ENCODE results near the gene SOX2.

SOX2 gene

DNA sequence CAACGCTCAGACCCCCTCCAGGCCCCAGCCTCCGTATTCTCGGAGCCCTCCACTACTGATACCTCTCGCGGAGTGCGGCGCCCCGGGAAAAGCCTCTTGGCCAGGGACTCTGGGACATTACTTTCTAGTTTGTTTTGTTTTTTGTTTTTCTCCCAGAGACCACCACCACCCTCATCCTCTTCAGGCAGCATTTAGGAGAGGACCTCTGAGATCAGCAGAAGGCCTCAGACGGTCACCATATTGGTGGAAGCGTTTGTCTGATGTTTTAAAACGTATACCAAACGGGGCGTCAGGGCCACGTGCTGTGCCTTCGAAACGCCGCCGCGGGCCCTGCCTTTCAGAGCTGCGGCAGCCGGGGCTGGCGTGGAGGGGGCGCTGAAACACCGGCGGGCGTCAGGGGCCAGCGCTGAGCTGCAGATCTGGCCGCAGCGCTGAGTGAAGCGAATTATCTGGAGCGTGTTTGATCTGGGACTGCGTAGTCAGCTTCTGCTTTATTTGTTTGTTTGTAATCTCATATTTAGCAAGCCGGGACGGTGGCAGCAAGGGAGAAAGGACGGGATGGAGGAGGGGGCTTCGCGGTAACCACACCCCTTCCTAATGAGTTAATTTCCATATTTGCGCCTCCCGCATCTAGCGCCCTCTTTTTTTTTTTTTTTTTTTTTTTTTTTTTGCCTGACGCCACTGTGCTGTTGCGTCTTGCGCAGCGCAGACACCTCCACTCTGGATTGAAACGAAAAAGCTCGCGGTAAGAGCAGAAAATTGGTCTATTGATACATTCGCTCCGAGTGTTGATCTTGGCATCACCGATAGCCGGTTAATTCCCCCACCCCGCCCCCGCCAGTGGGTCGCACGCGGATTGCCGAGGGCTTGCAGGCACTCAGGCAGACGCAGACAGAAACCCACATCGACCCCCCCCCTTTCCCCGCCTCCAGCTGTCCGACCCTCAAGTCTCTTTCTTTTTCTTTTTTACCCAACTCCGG is 14.9 kb downstream of the SOX2 start:
- Histone ChIP-seq H3K27me3 (ENCODE audit: low read length) (no peaks in the 10 kb centered on the region), H2AFZ (ENCODE audit: low read depth, low read length, severe bottlenecking) (no peak overlapping the region), H3K4me3 (ENCODE audit: insufficient read depth, low read length, poor library complexity, severe bottlenecking) (no peak overlapping the region), H3K9ac (ENCODE audit: low read length) (no peak overlapping the region), H3K9me2 (replicated peaks; ENCODE audit: insufficient read depth, low read length) (no peaks in the 10 kb centered on the region), H3K36me3 (ENCODE audit: low read length) (no peaks in the 10 kb centered on the region), H3K27ac (ENCODE audit: low read depth, low read length) (no peak overlapping the region), H4K20me1 (ENCODE audit: low read depth, low read length) (no peaks in the 10 kb centered on the region), H3K9me3 (ENCODE audit: insufficient read depth, low read length) (no peaks in the 10 kb centered on the region), H3K4me2 (ENCODE audit: low read depth, low read length, poor library complexity, severe bottlenecking) (peak overlapping the region; percentile 14), H3F3A (ENCODE audit: insufficient read depth) (no peaks in the 10 kb centered on the region), H3K79me2 (ENCODE audit: insufficient read depth, low read length) (no peaks in the 10 kb centered on the region)
- TF ChIP-seq, protein P1, sequence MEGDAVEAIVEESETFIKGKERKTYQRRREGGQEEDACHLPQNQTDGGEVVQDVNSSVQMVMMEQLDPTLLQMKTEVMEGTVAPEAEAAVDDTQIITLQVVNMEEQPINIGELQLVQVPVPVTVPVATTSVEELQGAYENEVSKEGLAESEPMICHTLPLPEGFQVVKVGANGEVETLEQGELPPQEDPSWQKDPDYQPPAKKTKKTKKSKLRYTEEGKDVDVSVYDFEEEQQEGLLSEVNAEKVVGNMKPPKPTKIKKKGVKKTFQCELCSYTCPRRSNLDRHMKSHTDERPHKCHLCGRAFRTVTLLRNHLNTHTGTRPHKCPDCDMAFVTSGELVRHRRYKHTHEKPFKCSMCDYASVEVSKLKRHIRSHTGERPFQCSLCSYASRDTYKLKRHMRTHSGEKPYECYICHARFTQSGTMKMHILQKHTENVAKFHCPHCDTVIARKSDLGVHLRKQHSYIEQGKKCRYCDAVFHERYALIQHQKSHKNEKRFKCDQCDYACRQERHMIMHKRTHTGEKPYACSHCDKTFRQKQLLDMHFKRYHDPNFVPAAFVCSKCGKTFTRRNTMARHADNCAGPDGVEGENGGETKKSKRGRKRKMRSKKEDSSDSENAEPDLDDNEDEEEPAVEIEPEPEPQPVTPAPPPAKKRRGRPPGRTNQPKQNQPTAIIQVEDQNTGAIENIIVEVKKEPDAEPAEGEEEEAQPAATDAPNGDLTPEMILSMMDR (IDR thresholded peaks at IDR 0.05; ENCODE audit: insufficient read depth, low read length, poor library complexity, severe bottlenecking) = no peak
- no peak for TF ChIP-seq EZH2phosphoT487 (conservative IDR thresholded peaks at IDR 0.05; ENCODE audit: low read length)

DNA sequence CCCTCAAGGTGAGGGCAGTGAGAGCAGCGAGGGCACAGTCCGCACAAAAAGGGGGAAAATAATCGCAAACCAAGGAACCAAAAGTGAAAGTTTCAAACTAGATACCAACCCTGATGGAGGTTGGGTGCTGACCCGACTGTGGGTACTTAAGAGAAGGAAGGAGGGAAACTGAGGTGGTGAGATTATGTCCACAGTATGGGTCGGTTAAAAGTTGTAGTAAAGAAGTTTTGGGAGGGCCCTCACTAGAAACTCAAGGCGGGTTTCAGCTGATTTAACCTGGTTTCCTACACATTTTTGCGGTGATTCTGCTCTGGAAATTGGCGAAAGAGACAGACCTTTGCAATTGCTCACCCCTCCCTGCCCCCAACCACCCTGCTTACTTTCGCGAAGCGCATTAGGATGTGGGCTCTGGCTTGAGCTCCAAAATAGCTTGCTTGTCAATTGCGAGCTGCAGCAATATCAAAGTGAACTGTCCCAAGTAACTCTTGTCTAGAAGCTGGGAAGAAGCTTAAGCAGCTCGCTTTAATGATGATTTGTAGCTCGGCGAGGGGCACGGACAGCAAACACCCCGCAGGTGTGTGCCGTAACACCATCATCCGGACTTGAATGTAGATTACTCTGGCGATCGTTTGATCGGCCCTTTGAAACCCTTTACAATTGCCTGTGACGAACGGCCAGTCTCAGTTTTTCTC is 15.8 kb downstream of the SOX2 start:
- peak overlapping the region; percentile 14 for H3K4me2 ChIP-seq (ENCODE audit: low read depth, low read length, poor library complexity, severe bottlenecking)
- H3K79me2 ChIP-seq (ENCODE audit: insufficient read depth, low read length) = no peaks in the 10 kb centered on the region
- H3K9me2 ChIP-seq (replicated peaks; ENCODE audit: insufficient read depth, low read length) = no peaks in the 10 kb centered on the region

DNA sequence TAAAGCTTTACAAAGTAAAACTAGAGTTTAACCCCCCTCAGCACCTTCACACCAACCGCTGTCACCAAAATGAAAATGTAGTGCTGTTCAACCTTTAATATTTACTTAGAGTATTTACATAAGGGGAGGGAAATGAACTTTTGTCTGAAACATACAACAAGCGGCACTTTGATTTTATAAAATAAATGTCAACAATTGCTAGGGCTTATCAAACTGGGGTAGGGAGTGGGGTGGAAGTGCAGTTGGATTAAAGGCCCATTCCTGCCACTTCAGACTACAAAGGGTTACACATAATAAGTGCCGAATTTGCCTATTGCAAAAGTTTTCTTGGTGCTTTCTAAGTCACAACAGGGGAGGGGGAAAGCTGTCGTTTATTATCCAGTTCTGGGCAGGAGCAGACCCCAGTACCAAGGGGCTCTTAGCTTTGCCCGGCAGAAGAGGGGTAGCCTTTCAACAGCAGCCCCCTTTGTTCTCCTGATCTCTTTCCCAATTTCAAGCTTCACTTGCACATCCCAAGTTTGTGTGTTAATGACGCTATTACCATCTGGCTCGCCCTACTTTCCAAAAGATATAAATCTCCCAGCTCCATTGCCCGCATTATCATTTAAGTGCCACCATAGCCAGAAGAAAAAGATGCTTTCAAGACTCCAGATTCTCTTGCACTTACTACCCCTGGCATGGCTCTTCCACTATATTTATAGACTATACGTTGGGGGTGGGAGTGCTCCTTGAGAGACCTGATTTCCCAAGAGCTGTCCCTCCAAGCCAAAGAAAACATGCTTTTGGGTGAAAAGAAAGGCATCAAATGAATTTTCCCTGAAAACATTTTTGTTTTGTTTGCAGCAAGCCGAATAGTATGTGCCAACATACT is 17.0 kb downstream of the SOX2 start:
- H3K9ac ChIP-seq (ENCODE audit: low read length) = no peak overlapping the region
- no peak overlapping the region for H3K27ac ChIP-seq (ENCODE audit: low read depth, low read length)

More for the DNA sequence above, 15.8 kb downstream of the SOX2 start:
- TF ChIP-seq, protein P1 (IDR thresholded peaks at IDR 0.05; ENCODE audit: insufficient read depth, low read length, poor library complexity, severe bottlenecking) = no peak
- TF ChIP-seq EZH2phosphoT487 (conservative IDR thresholded peaks at IDR 0.05; ENCODE audit: low read length) = no peak
- no peak overlapping the region for H2AFZ ChIP-seq (ENCODE audit: low read depth, low read length, severe bottlenecking)
- no peak overlapping the region for H3K9ac ChIP-seq (ENCODE audit: low read length)
- H3F3A ChIP-seq (ENCODE audit: insufficient read depth) = no peaks in the 10 kb centered on the region
- H3K27ac ChIP-seq (ENCODE audit: low read depth, low read length) = no peak overlapping the region
- no peaks in the 10 kb centered on the region for H3K9me3 ChIP-seq (ENCODE audit: insufficient read depth, low read length)
- no peaks in the 10 kb centered on the region for H3K36me3 ChIP-seq (ENCODE audit: low read length)
- H3K27me3 ChIP-seq (ENCODE audit: low read length) = no peaks in the 10 kb centered on the region
- no peak overlapping the region for H3K4me3 ChIP-seq (ENCODE audit: insufficient read depth, low read length, poor library complexity, severe bottlenecking)
- H4K20me1 ChIP-seq (ENCODE audit: low read depth, low read length) = no peaks in the 10 kb centered on the region

More for the DNA sequence above, 17.0 kb downstream of the SOX2 start:
- no peaks in the 10 kb centered on the region for H3K27me3 ChIP-seq (ENCODE audit: low read length)
- no peak overlapping the region for H2AFZ ChIP-seq (ENCODE audit: low read depth, low read length, severe bottlenecking)
- H3K4me2 ChIP-seq (ENCODE audit: low read depth, low read length, poor library complexity, severe bottlenecking) = no peak overlapping the region
- H3K9me2 ChIP-seq (replicated peaks; ENCODE audit: insufficient read depth, low read length) = no peaks in the 10 kb centered on the region
- no peak overlapping the region for H3K4me3 ChIP-seq (ENCODE audit: insufficient read depth, low read length, poor library complexity, severe bottlenecking)
- no peaks in the 10 kb centered on the region for H3K9me3 ChIP-seq (ENCODE audit: insufficient read depth, low read length)
- no peaks in the 10 kb centered on the region for H4K20me1 ChIP-seq (ENCODE audit: low read depth, low read length)
- no peaks in the 10 kb centered on the region for H3K79me2 ChIP-seq (ENCODE audit: insufficient read depth, low read length)
- TF ChIP-seq, protein P1 (IDR thresholded peaks at IDR 0.05; ENCODE audit: insufficient read depth, low read length, poor library complexity, severe bottlenecking) = no peak
- no peak for TF ChIP-seq EZH2phosphoT487 (conservative IDR thresholded peaks at IDR 0.05; ENCODE audit: low read length)
- H3K36me3 ChIP-seq (ENCODE audit: low read length) = no peaks in the 10 kb centered on the region
- H3F3A ChIP-seq (ENCODE audit: insufficient read depth) = no peaks in the 10 kb centered on the region

All from SU-DHL-6 (cell line).